H9 (cell line): ENCODE data around the gene IGSF22. TPM values are rescaled to one million over a fixed set of nuclear protein-coding genes. Genes with fewer than 3 reads are reported as not detected.

ENCODE experiments used
- DNase-seq: peaks from one replicate; pipeline ENCODE4 v3.0.0-alpha.2; 2017
- H2AFZ ChIP-seq: one replicate; pipeline ENCODE4 v1.6.1; 2013; ENCODE audit warnings: mild to moderate bottlenecking, low read length, control low read depth, moderate library complexity
- H2AK5ac ChIP-seq: 2 replicates; pipeline ENCODE4 v1.6.1; 2013; ENCODE audit warnings: low read length, control low read depth, mixed read lengths; ENCODE audit not compliant: insufficient read length
- H2BK120ac ChIP-seq: one replicate; pipeline ENCODE4 v1.6.1; 2013; ENCODE audit warnings: low read depth, mild to moderate bottlenecking, low read length, control low read depth, inconsistent platforms; ENCODE audit not compliant: poor library complexity, severe bottlenecking
- H2BK12ac ChIP-seq: 2 replicates; pipeline ENCODE4 v1.6.1; 2013; ENCODE audit warnings: low read length, control low read depth, mixed read lengths, low read depth; ENCODE audit not compliant: insufficient read length
- H2BK15ac ChIP-seq: 2 replicates; pipeline ENCODE4 v1.6.1; 2013; ENCODE audit warnings: low read depth, low read length, control low read depth
- H2BK20ac ChIP-seq: one replicate; pipeline ENCODE4 v1.6.1; 2013; ENCODE audit warnings: low read depth, mild to moderate bottlenecking, low read length, control low read depth, inconsistent platforms; ENCODE audit not compliant: poor library complexity, severe bottlenecking
- H2BK5ac ChIP-seq: 2 replicates; pipeline ENCODE4 v1.6.1; 2013; ENCODE audit warnings: low read length, control low read depth, mixed read lengths; ENCODE audit not compliant: insufficient read length
- H3K14ac ChIP-seq: 2 replicates; pipeline ENCODE4 v1.6.1; 2013; ENCODE audit warnings: low read length, control low read depth; ENCODE audit not compliant: insufficient read depth
- H3K18ac ChIP-seq: 2 replicates; pipeline ENCODE4 v1.6.1; 2013; ENCODE audit warnings: low read depth, mild to moderate bottlenecking, mixed read lengths, low read length, control low read depth; ENCODE audit not compliant: insufficient read length
- H3K23ac ChIP-seq: 2 replicates; pipeline ENCODE4 v1.6.1; 2013; ENCODE audit warnings: low read length, control low read depth, mixed read lengths, low read depth; ENCODE audit not compliant: insufficient read length
- H3K23me2 ChIP-seq: 2 replicates; pipeline ENCODE4 v1.6.1; 2013; ENCODE audit warnings: low read depth, mild to moderate bottlenecking, mixed read lengths, low read length, control low read depth; ENCODE audit not compliant: insufficient read length, poor library complexity, severe bottlenecking
- H3K27ac ChIP-seq: 2 replicates; pipeline ENCODE4 v1.5.1; 2013; ENCODE audit warnings: low read length, control low read depth, mixed read lengths, low read depth; ENCODE audit not compliant: insufficient read length
- H3K27me3 ChIP-seq: 2 replicates; pipeline ENCODE4 v1.6.1; 2013; ENCODE audit warnings: low read length, control low read depth, inconsistent platforms; ENCODE audit not compliant: insufficient read depth
- H3K4ac ChIP-seq: 2 replicates; pipeline ENCODE4 v1.6.1; 2013; ENCODE audit warnings: low read depth, mild to moderate bottlenecking, control low read depth, inconsistent platforms, low read length, moderate library complexity
- H3K4me1 ChIP-seq: 2 replicates; pipeline ENCODE4 v1.6.1; 2013; ENCODE audit warnings: low read length, control low read depth, inconsistent platforms; ENCODE audit not compliant: insufficient read depth
- H3K4me2 ChIP-seq: 2 replicates; pipeline ENCODE4 v1.6.1; 2013; ENCODE audit warnings: low read length, control low read depth, mixed read lengths; ENCODE audit not compliant: insufficient read length, insufficient read depth
- H3K56ac ChIP-seq: 2 replicates; pipeline ENCODE4 v1.6.1; 2013; ENCODE audit warnings: low read depth, mild to moderate bottlenecking, mixed read lengths, low read length, control low read depth; ENCODE audit not compliant: insufficient read length
- H3K79me1 ChIP-seq: 2 replicates; pipeline ENCODE4 v1.6.1; 2013; ENCODE audit warnings: low read depth, mild to moderate bottlenecking, moderate library complexity, low read length, control low read depth, inconsistent platforms; ENCODE audit not compliant: insufficient read depth, poor library complexity, severe bottlenecking
- H3K79me2 ChIP-seq: 2 replicates; pipeline ENCODE4 v1.6.1; 2013; ENCODE audit warnings: low read length, control low read depth, inconsistent platforms; ENCODE audit not compliant: insufficient read depth
- H3K9ac ChIP-seq: 2 replicates; pipeline ENCODE4 v1.6.1; 2013; ENCODE audit warnings: low read length, control low read depth, mixed read lengths; ENCODE audit not compliant: insufficient read length; ENCODE audit errors: extremely low read depth
- H3K9me3 ChIP-seq: one replicate; pipeline ENCODE4 v1.6.1; 2013; ENCODE audit warnings: low read depth, low read length, inconsistent platforms; ENCODE audit not compliant: control insufficient read depth
- H3T11ph ChIP-seq: one replicate; pipeline ENCODE4 v1.6.1; 2013; ENCODE audit warnings: mild to moderate bottlenecking, low read length, control low read depth, inconsistent platforms
- H4K20me1 ChIP-seq: one replicate; pipeline ENCODE4 v1.6.1; 2013; ENCODE audit not compliant: control insufficient read depth, insufficient read length, insufficient read depth
- H4K5ac ChIP-seq: 2 replicates; pipeline ENCODE4 v1.6.1; 2013; ENCODE audit warnings: low read depth, mild to moderate bottlenecking, mixed read lengths, low read length, control low read depth; ENCODE audit not compliant: insufficient read length
- H4K8ac ChIP-seq: replicated peaks from 2 replicates; pipeline ENCODE4 v1.6.1; 2013; ENCODE audit warnings: low read length, control low read depth, mixed read lengths, low read depth; ENCODE audit not compliant: insufficient read length
- H4K91ac ChIP-seq: 2 replicates; pipeline ENCODE4 v1.6.1; 2013; ENCODE audit warnings: low read depth, mild to moderate bottlenecking, moderate library complexity, mixed read lengths, low read length, control low read depth; ENCODE audit not compliant: insufficient read length
- H3K27ac Mint-ChIP-seq, 3 experiments: 2 replicates in 2 of 3; 3 replicates in 1 of 3; pipeline ENCODE4 v1.8.0; 2020 to 2021; ENCODE audit warnings: mixed read lengths in 3 of 3, mild to moderate bottlenecking in 1 of 3, moderate library complexity in 1 of 3
- H3K27me3 Mint-ChIP-seq: 2 replicates; pipeline ENCODE4 v1.8.0; 2021; ENCODE audit warnings: low read depth, mild to moderate bottlenecking, moderate library complexity, mixed read lengths
- H3K36me3 Mint-ChIP-seq, 3 experiments: 2 replicates in 2 of 3; 3 replicates in 1 of 3; pipeline ENCODE4 v1.8.0; 2020 to 2021; ENCODE audit warnings: low read depth in 3 of 3, mixed read lengths in 3 of 3; ENCODE audit not compliant: insufficient read depth in 1 of 3
- H3K4me1 Mint-ChIP-seq, 2 experiments: 2 replicates each; pipeline ENCODE4 v1.8.0; 2020; ENCODE audit warnings: mixed read lengths in 2 of 2
- H3K4me3 Mint-ChIP-seq, 2 experiments: 2 replicates in 1 of 2; 3 replicates in 1 of 2; pipeline ENCODE4 v1.8.0; 2020 to 2021; ENCODE audit warnings: mild to moderate bottlenecking in 2 of 2, mixed read lengths in 2 of 2, moderate library complexity in 1 of 2
- H3K9me3 Mint-ChIP-seq, 2 experiments: 2 replicates in 1 of 2; 3 replicates in 1 of 2; pipeline ENCODE4 v1.8.0; 2020; ENCODE audit warnings: mild to moderate bottlenecking in 2 of 2, mixed read lengths in 2 of 2, moderate library complexity in 1 of 2
- CTCF ChIP-seq: fragments of 200-600 bp; sonication (generic); conservative IDR thresholded peaks from 3 replicates; pipeline ENCODE4 v1.8.0; 2021; ENCODE audit warnings: antibody characterized with exemption, mild to moderate bottlenecking
- WGBS: extraction: QIAGEN DNeasy Blood & Tissue Kit; methylation state at CpG from one replicate; pipeline ENCODE4 v1.1.7; 2013; ENCODE audit warnings: missing lambda C conversion rate, low lambda C conversion rate, mixed read lengths; ENCODE audit not compliant: insufficient read length; ENCODE audit errors: extremely low coverage; 5-methylcytosine and 5-hydroxymethylcytosine counted together
- total RNA-seq: library from RNA; stranded (reverse); gene quantifications from 2 replicates; pipeline ENCODE4 v1.2.1, GENCODE V29; 2021

IGSF22 gene
- total RNA-seq, 1 experiment from 2014 or later: 0.35 TPM

GRCh38 chr11:18700375-18700774, 25.6 kb downstream of the IGSF22 start:
- H3K4ac ChIP-seq: no peak overlapping the region
- Mint-ChIP-seq H3K4me3 (peak overlapping the region in 1 of 2 experiments; percentile 82; a peak in 4 of 5 replicates), H3K27me3 (peaks cover 51% of the 10 kb centered on the region), H3K4me1 (peaks cover 15 to 19% of the 10 kb centered on the region in 2 experiments), H3K9me3 (no peaks in the 10 kb centered on the region), H3K36me3 (no peaks in the 10 kb centered on the region), H3K27ac (no peak overlapping the region)
- H4K91ac ChIP-seq: no peak overlapping the region
- no peak overlapping the region for H2BK12ac ChIP-seq
- no peak overlapping the region for H2BK5ac ChIP-seq
- H3K27me3 ChIP-seq: no peaks in the 10 kb centered on the region; the same call in 1 of the 2 replicates
- no peak overlapping the region for H3T11ph ChIP-seq
- no peak overlapping the region for H3K27ac ChIP-seq
- WGBS: no CpG with 5 or more reads among the region's 1 CpG
- H3K23me2 ChIP-seq: peaks cover 2% of the 10 kb centered on the region
- no peaks in the 10 kb centered on the region for H4K20me1 ChIP-seq
- no peaks in the 10 kb centered on the region; the same call in 1 of the 2 replicates for H3K4me1 ChIP-seq
- no peaks in the 10 kb centered on the region for H3K79me1 ChIP-seq
- no peaks in the 10 kb centered on the region for H3K9me3 ChIP-seq
- no peak overlapping the region for H2AK5ac ChIP-seq
- H2BK120ac ChIP-seq: no peak overlapping the region
- no peak overlapping the region for H2BK20ac ChIP-seq
- H3K4me2 ChIP-seq: no peak overlapping the region
- no peaks in the 10 kb centered on the region for H3K79me2 ChIP-seq
- no peak overlapping the region for H3K14ac ChIP-seq
- no peak overlapping the region for H3K23ac ChIP-seq
- H4K5ac ChIP-seq: no peak overlapping the region
- DNase-seq: no peak
- H3K9ac ChIP-seq: no peak overlapping the region
- H2AFZ ChIP-seq: no peak overlapping the region
- H3K56ac ChIP-seq: no peak overlapping the region
- TF ChIP-seq CTCF: no peak
- no peak overlapping the region for H4K8ac ChIP-seq
- H2BK15ac ChIP-seq: no peak overlapping the region
- H3K18ac ChIP-seq: no peak overlapping the region
